ENCODE measurements around the gene SLC27A4. TPM values are rescaled to one million over a fixed set of nuclear protein-coding genes. Genes with fewer than 3 reads are reported as not detected.

The SLC27A4 gene
- total and polyA plus RNA-seq, 2 of the 13 experiments (the other 11 are each of a cell fraction or from before 2014, with no cell fraction given) = 10.6 to 18.8 TPM

- 0 out of 2 replicates have a peak, but pooled peaks have one; percentile 37 for TF ChIP-seq ZNF564 (CRISPR knock-in tag; IDR thresholded peaks at IDR 0.05)
- TF ChIP-seq NFAT5 (CRISPR knock-in tag; IDR thresholded peaks at IDR 0.05) = no peak
- peak; percentile 1 for TF ChIP-seq TEAD3 (CRISPR knock-in tag; optimal IDR thresholded peaks at IDR 0.05; ENCODE audit: borderline replicate concordance)
- no peak for TF ChIP-seq CREBL2 (CRISPR knock-in tag; IDR thresholded peaks at IDR 0.05; ENCODE audit: borderline replicate concordance)
- no peak for TF ChIP-seq ZFP62 (CRISPR knock-in tag; IDR thresholded peaks at IDR 0.05)
- TF ChIP-seq ARNT2 (CRISPR knock-in tag; IDR thresholded peaks at IDR 0.05; ENCODE audit: low read depth) = no peak
- TF ChIP-seq FOXM1 (CRISPR knock-in tag; IDR thresholded peaks at IDR 0.05) = no peak
- no peak; the same call in 1 of the 2 replicates for TF ChIP-seq BORCS8-MEF2B (CRISPR knock-in tag; IDR thresholded peaks at IDR 0.05)
- TF ChIP-seq CBX2 (IDR thresholded peaks at IDR 0.05; ENCODE audit: low read depth, low read length) = no peak
- no peak for TF ChIP-seq CBX2 (CRISPR knock-in tag; IDR thresholded peaks at IDR 0.05; ENCODE audit: low read depth)
- no peak for TF ChIP-seq RERE (CRISPR knock-in tag; IDR thresholded peaks at IDR 0.05; ENCODE audit: low read depth)
- 0 out of 2 replicates have a peak, but pooled peaks have one; percentile 38 for TF ChIP-seq ZNF710 (CRISPR knock-in tag; IDR thresholded peaks at IDR 0.05; ENCODE audit: borderline replicate concordance)
- no peak for TF ChIP-seq HOXA5 (CRISPR knock-in tag; IDR thresholded peaks at IDR 0.05)
- no peak for TF ChIP-seq HINFP (CRISPR knock-in tag; IDR thresholded peaks at IDR 0.05; ENCODE audit: low read depth)
Observed at GRCh38 chr9:128370752-128371629, 30.7 kb downstream of the SLC27A4 start, which contains the start of gene URM1 (continued).
